Osteoblast (primary cell): ENCODE results near the gene RMND5B. TPM values are rescaled to one million over a fixed set of nuclear protein-coding genes. Genes with fewer than 3 reads are reported as not detected.

ENCODE experiments used
- DNase-seq: peaks from one replicate; pipeline ENCODE4 v3.0.0; 2011; ENCODE audit warnings: low spot score, mixed read lengths; ENCODE audit not compliant: insufficient read length; ENCODE audit errors: missing footprints
- H2AFZ ChIP-seq: 2 replicates; pipeline ENCODE4 v1.6.0; 2011; ENCODE audit warnings: mild to moderate bottlenecking, low read length
- H3K27ac ChIP-seq: 2 replicates; pipeline ENCODE4 v1.5.1; 2011; ENCODE audit warnings: mild to moderate bottlenecking, low read depth, low read length, moderate library complexity
- H3K27me3 ChIP-seq: 2 replicates; pipeline ENCODE4 v1.6.0; 2012; ENCODE audit warnings: mild to moderate bottlenecking, control low read depth, inconsistent platforms, low read length, moderate library complexity; ENCODE audit not compliant: insufficient read depth
- H3K36me3 ChIP-seq: 2 replicates; pipeline ENCODE4 v1.5.1; 2011; ENCODE audit warnings: mild to moderate bottlenecking, low read length, control low read depth, moderate library complexity; ENCODE audit not compliant: insufficient read depth
- H3K4me1 ChIP-seq: 2 replicates; pipeline ENCODE4 v1.5.1; 2011; ENCODE audit warnings: mild to moderate bottlenecking, low read length, control low read depth, moderate library complexity; ENCODE audit not compliant: insufficient read depth
- H3K4me2 ChIP-seq: 2 replicates; pipeline ENCODE4 v1.6.0; 2011; ENCODE audit warnings: mild to moderate bottlenecking, low read length; ENCODE audit not compliant: insufficient read depth
- H3K4me3 ChIP-seq: fragments of 200-600 bp; sonication (generic); 3 replicates; pipeline ENCODE4 v1.5.1; 2012; ENCODE audit warnings: mild to moderate bottlenecking, low read length, inconsistent platforms; ENCODE audit not compliant: insufficient read depth
- H3K79me2 ChIP-seq: 2 replicates; pipeline ENCODE4 v1.6.0; 2012; ENCODE audit warnings: mild to moderate bottlenecking, low read length, control low read depth, inconsistent platforms; ENCODE audit not compliant: insufficient read depth
- H3K9me3 ChIP-seq: 2 replicates; pipeline ENCODE4 v1.5.1; 2011; ENCODE audit warnings: low read depth, low read length, control low read depth
- H4K20me1 ChIP-seq: 2 replicates; pipeline ENCODE4 v1.6.0; 2012; ENCODE audit warnings: mild to moderate bottlenecking, low read length, control low read depth; ENCODE audit not compliant: insufficient read depth
- total RNA-seq: library from RNA; depleted of rRNA; stranded (reverse); fragments of >200 nt; gene quantifications from 2 replicates; pipeline ENCODE4 v1.2.3, GENCODE V29; 2012
- TF ChIP-seq, protein P1 (sequence below): IDR thresholded peaks from 2 replicates; pipeline ENCODE4 v1.5.1; 2011; ENCODE audit warnings: mild to moderate bottlenecking, low read depth, low read length, moderate library complexity; ENCODE audit errors: extremely low read depth

The RMND5B gene
- total RNA-seq, 1 donor = 20.6 TPM

DNA sequence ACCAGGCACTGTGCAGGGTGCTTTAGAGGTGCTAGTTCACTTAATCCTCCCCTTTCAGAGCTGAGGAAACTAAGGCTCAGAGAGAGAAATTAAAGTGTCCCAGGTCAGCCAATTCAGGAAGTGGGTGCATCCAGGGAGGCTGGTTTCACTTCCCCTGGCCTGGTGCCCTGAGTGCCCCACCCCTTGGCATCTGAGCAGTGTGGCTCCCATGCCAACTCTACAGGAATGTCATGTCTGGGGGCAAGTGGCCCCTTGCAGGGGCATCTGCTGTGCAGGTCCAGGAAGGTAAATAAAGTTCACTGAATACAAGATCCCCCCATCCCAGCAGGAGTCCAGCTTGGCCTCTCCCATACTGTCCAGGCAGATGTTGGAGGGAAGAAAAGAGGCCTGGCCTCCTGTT, 21.8 kb upstream of the RMND5B start:
- no peak overlapping the region for H2AFZ ChIP-seq
- peaks cover 16% of the 10 kb centered on the region for H3K27me3 ChIP-seq
- H3K79me2 ChIP-seq = no peaks in the 10 kb centered on the region
- H3K36me3 ChIP-seq = no peaks in the 10 kb centered on the region
- H3K4me1 ChIP-seq = no peaks in the 10 kb centered on the region
- H3K27ac ChIP-seq = no peak overlapping the region
- H4K20me1 ChIP-seq = no peaks in the 10 kb centered on the region
- no peak overlapping the region for H3K4me2 ChIP-seq
- peaks cover 2% of the 10 kb centered on the region for H3K9me3 ChIP-seq
- peak; percentile 57 for DNase-seq
- TF ChIP-seq, protein P1, sequence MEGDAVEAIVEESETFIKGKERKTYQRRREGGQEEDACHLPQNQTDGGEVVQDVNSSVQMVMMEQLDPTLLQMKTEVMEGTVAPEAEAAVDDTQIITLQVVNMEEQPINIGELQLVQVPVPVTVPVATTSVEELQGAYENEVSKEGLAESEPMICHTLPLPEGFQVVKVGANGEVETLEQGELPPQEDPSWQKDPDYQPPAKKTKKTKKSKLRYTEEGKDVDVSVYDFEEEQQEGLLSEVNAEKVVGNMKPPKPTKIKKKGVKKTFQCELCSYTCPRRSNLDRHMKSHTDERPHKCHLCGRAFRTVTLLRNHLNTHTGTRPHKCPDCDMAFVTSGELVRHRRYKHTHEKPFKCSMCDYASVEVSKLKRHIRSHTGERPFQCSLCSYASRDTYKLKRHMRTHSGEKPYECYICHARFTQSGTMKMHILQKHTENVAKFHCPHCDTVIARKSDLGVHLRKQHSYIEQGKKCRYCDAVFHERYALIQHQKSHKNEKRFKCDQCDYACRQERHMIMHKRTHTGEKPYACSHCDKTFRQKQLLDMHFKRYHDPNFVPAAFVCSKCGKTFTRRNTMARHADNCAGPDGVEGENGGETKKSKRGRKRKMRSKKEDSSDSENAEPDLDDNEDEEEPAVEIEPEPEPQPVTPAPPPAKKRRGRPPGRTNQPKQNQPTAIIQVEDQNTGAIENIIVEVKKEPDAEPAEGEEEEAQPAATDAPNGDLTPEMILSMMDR = no peak
- no peak overlapping the region for H3K4me3 ChIP-seq

DNA sequence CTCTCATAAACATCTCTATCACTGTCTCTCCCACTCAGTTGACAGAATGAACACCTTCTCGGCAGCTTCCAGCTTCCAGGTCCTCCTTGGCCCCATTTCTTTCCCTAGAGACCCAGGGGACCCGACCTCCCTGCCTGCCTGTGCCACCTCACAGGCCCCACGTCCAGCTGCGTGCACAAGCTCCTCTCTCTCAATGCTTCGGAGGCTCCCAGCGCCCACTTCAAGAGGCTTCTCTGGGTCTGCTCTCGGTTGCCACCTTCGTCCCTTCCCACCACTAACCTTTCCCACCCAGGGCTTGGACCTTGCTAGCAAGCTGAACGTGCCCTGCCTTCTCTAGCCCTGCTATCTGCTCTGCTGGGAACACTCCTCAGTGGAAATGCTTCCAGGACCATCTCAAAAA, 20.3 kb upstream of the RMND5B start:
- Histone ChIP-seq H3K9me3 (peaks cover 2% of the 10 kb centered on the region), H3K27me3 (peaks cover 31% of the 10 kb centered on the region), H4K20me1 (no peaks in the 10 kb centered on the region), H3K36me3 (no peaks in the 10 kb centered on the region), H3K4me3 (no peak overlapping the region), H3K79me2 (no peaks in the 10 kb centered on the region), H2AFZ (no peak overlapping the region), H3K4me2 (no peak overlapping the region), H3K27ac (no peak overlapping the region), H3K4me1 (no peaks in the 10 kb centered on the region)
- DNase-seq = no peak
- TF ChIP-seq, protein P1 = no peak

- no peaks in the 10 kb centered on the region for H3K36me3 ChIP-seq
- H4K20me1 ChIP-seq = no peaks in the 10 kb centered on the region
- H3K27ac ChIP-seq = no peak overlapping the region
- peak; percentile 39 for DNase-seq
- TF ChIP-seq, protein P1 = no peak
- no peak overlapping the region for H3K4me3 ChIP-seq
- H3K9me3 ChIP-seq = peaks cover 2% of the 10 kb centered on the region
- no peak overlapping the region for H3K4me2 ChIP-seq
- H2AFZ ChIP-seq = no peak overlapping the region
- peaks cover 40% of the 10 kb centered on the region for H3K27me3 ChIP-seq
- no peaks in the 10 kb centered on the region for H3K4me1 ChIP-seq
- no peaks in the 10 kb centered on the region for H3K79me2 ChIP-seq
Observed at GRCh38 chr5:178111925-178112324, 18.9 kb upstream of the RMND5B start.

DNA sequence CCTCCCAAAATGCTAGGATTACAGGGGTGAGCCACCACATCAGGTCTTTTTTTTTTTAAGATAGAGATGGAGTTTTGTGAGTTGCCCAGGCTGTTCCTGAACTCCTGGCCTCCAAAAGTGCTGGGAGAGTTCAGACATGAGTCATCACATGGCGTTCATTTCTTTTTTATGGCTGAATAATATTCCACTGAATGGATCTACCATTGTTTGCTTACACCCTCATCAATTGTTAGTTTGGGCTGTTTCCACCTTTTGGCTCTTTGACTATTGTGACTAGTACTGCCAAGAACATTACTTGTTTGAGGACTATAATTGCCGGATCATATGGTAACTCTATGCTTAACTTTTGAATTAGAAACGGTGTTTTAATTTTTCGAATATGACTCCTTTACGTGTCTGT, 18.3 kb upstream of the RMND5B start:
- H3K4me2 ChIP-seq = no peak overlapping the region
- no peak overlapping the region for H3K4me3 ChIP-seq
- no peaks in the 10 kb centered on the region for H4K20me1 ChIP-seq
- no peak overlapping the region for H2AFZ ChIP-seq
- H3K79me2 ChIP-seq = no peaks in the 10 kb centered on the region
- H3K4me1 ChIP-seq = no peaks in the 10 kb centered on the region
- H3K9me3 ChIP-seq = peaks cover 2% of the 10 kb centered on the region
- no peak for DNase-seq
- no peaks in the 10 kb centered on the region for H3K36me3 ChIP-seq
- TF ChIP-seq, protein P1 = no peak
- H3K27me3 ChIP-seq = peaks cover 44% of the 10 kb centered on the region
- no peak overlapping the region for H3K27ac ChIP-seq
